Effector CD4-positive, alpha-beta T cell (primary cell): ENCODE results near the gene CYP1A1. TPM values are rescaled to one million over a fixed set of nuclear protein-coding genes. Genes with fewer than 3 reads are reported as not detected.
A peak's percentile ranks its signal among the peaks of the same experiment; 100 is the strongest.
"Not testable (repeated sequence)": the region's sequence is repeated elsewhere in the genome, so short reads cannot be mapped to it uniquely, and the experiment has no call there.

Experiments used
- DNase-seq: peaks from one replicate; pipeline ENCODE4 v3.0.0-alpha.2; 2020
- total RNA-seq: gene quantifications from one replicate; lab custom pipeline; 2026; lab: John Stamatoyannopoulos, UW

Gene CYP1A1, protein sequence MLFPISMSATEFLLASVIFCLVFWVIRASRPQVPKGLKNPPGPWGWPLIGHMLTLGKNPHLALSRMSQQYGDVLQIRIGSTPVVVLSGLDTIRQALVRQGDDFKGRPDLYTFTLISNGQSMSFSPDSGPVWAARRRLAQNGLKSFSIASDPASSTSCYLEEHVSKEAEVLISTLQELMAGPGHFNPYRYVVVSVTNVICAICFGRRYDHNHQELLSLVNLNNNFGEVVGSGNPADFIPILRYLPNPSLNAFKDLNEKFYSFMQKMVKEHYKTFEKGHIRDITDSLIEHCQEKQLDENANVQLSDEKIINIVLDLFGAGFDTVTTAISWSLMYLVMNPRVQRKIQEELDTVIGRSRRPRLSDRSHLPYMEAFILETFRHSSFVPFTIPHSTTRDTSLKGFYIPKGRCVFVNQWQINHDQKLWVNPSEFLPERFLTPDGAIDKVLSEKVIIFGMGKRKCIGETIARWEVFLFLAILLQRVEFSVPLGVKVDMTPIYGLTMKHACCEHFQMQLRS
- total RNA-seq: not detected

GRCh38 chr15:74725225-74725774, at the start of gene CYP1A1:
Gene CYP1A1, minus strand, starts transcription at chr15:74725528. Its CDS starts 2,431 bp downstream, at chr15:74723097.
- peak; percentile 24 for DNase-seq

DNA sequence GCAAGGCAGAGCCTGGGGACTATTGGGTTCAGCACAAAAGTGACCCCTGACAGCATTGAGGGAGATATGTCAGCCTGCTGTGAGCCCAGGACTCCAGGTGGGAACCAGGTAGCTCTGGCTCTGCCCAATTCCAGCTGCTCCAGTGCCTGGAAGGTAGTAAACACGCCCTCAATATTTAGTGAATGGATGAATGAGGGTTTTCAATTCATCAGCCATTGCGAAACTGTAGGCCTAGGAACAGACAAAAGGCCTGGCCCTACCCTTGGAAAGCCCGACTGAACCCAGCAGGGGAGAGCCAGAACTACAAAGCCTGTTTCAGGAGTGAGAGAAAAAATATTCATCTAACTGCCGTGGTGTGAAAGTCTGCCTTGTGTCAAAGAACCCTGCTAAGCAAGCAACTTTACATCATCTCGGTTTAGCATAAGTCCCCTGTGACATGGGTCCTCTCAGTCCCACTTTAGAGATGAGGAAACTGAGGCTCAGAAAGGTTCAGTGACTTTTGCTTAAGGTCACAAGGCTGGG, 48.5 kb upstream of the CYP1A1 start:
- no peak for DNase-seq

GRCh38 chr15:74773329-74773728, 48.0 kb upstream of the CYP1A1 start:
- no peak for DNase-seq

GRCh38 chr15:74770211-74770903, 45.0 kb upstream of the CYP1A1 start:
- no peak for DNase-seq

GRCh38 chr15:74769463-74770025, 44.2 kb upstream of the CYP1A1 start:
- no peak for DNase-seq

DNA sequence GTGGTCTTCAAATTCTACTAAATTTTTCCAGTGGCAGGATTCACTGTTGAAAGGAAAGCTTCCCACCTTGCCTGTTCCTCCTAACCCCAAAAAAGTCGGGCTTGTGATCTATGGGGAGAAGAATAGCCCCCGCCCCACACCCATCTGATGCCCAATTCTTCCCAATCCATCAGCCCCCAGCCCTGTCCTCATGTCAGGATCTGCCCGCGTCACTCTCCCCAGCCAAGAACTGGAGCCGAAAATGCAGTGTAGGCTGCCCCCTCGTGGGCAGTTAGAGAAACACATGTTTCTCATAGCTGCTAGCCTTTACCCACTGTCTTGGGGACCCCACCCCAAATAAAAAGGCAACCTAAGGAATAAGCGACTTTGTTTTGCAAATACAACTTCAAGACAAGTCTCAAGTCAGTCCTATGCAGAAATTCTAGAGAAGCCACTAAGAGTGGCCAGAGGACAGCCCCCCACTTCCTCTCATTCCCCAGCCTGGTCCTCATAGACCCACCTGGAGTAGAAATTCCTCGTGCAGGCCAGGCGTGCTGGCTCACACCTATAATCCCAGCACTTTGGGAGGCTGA, 43.5 kb upstream of the CYP1A1 start:
- peak; percentile 58 for DNase-seq

DNA sequence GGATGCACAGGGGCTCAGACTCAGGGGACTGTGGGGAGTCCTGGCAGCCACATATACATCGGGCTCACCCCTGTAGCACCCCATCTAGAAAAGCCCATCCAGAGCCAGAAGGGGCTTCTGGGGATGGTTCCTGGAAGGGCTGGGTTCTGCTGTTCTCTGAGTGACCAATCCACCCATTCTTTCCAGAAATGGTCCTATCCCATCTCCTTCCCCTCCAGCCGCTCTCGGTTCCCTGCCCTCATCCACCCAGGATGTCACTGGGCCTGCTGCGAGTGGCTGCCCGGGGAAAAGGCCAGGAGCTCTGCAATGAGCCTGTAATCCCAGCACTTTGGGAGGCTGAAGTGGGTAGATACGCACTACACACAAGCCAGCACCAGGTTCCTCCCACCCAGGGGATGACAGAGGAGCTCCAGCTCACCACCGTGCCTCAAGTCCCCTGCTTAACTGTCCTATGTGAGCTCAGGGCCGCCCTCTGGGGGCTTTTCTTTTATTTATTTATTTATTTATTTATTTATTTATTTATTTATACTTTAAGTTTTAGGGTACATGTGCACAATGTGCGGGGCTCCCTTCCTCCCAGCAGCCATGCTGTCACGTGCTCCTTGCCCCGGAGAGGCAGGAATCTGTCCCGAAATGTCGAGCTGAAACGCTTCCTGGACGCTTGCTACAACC, 42.9 kb upstream of the CYP1A1 start:
- DNase-seq: no peak

DNA sequence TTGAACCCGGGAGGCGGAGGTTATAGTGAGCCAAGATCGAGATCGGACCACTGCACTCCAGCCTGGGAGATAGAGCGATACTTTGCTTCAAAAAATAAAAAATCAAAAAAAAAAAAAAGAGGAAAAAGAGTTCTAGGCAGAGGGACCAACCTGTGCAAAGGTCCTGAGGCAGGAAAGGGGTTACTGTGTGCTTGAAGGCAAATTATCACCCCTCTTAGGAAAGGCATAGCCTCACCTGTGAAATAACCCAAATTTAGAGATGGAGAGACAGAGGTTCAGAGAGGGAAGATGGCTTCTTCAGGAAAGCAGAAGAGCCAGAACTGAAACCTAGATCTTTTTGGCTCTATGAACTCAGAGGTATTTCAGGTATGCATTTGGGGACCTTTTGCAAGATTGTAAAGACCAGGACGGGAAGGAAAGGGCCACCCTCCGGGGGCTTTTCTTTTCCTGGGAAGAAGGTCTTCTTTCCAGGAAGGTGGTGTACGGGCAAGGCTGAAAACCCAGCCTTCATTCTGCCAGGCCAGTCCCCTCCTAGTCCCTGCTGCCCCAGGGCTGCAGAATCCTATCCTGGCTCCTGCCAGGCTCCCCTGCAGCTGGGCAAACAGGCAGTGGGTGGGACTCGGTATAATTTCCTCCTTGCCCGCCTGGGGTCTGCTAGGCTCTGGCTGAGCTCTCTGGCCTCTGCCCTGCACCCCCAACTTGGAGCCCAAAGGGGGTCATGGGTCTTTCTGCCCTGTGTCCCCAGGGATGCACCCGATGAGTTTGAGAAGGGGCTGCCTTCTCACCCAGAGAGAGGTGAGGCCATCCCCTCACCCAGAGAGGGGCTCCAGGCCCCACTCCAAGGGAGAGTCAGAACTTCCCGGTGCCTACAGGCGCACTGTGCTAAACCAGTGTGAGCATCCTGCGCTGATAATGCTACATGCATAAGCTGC, 42.1 kb upstream of the CYP1A1 start:
- DNase-seq: no peak

- DNase-seq: no peak
These were observed 38.1 kb upstream of the CYP1A1 start for GRCh38 chr15:74763416-74763815.

DNA sequence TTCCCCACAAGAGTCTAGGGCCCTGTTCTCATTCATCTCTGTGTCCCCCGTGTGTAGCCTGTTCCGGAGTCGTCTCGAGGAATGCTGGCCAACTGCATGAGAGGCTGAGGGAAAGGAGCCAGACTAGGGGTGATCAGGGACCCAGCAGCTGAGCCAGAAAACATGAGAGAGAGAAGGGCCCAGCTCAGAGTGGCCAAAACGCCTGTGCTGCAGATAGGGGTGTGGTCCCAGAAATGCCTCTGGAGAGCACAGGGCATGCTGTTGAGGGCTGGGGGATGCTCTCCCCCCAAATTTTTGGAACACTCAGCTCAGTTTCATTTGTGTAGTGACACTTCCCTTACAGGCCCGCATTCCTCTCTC, 37.4 kb upstream of the CYP1A1 start:
- no peak for DNase-seq

DNA sequence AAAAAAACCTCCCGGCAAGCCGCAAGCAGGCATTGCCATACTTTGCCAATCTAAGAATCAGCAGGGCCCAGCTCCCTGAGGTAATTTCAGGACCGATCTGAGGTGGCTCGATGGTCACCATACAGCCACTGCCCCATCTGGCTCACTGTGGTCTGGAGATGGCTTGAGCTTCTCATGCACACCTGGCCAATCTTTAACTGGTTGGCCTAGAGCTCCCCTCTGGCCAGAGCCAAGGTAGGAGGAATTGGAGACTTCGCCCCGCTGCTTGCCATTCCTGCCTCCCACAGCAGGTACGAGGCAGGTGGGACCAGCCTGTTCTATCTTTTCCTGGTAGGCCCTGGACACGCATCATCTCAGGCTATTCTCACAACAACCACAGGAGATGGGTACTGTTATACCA, 33.4 kb upstream of the CYP1A1 start:
- no peak for DNase-seq

- no peak for DNase-seq
These were observed 29.4 kb upstream of the CYP1A1 start for GRCh38 chr15:74754593-74755215.

DNA sequence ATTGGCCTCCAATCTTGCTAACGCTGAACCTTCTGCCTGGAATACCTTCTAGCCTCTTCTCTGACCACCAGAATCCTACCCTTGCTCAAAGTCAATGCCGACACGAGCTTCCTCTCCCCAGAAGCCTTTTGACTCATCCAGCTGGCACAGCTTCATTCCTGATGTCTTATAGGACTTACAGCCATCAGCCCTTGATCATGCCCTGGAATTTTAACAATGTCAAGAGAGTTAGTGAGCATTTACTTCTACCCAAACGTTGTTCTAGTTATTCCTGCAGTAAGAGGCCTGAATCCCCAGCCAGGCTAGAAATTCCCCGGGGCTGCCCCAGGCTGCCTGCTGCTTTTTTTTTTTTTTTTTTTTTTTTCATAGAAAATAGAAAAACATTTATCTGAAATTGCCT, 27.2 kb upstream of the CYP1A1 start:
- no peak for DNase-seq

DNA sequence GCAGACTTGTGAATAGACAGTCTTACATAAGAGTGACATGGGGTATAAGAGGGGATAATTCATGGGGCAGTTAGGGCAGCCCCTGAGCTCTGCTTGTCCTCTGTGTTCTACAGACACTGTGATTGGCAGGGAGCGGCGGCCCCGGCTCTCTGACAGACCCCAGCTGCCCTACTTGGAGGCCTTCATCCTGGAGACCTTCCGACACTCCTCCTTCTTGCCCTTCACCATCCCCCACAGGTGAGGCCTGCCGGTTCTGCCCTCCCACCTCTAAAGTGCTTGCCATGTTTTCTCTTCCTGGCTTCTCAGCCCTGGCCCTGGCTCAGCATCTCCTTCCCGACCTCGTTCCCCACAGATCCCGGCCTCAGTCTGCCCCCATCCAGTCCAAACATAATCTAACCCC, 26.7 kb upstream of the CYP1A1 start:
- DNase-seq: no peak

DNA sequence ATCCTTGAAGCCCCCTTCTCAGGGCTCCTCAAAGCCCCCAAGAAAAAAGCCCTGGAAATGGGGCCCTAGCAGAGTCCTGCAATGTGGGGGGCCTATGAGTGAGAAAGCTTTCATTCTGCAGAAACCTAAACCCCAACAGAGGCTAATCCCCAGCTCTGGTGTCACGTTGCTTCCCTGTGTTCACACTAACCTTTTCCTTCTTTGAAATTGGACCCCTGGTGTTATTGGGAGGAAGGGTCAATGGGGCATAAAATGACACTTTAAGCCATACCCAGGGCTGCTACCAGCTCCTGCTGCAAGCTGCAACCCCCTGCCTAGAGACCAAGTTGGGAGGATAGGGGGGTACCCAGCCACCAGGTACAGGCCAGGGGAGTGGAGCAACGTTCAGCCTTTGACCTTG, 25.4 kb upstream of the CYP1A1 start:
- DNase-seq: no peak

DNA sequence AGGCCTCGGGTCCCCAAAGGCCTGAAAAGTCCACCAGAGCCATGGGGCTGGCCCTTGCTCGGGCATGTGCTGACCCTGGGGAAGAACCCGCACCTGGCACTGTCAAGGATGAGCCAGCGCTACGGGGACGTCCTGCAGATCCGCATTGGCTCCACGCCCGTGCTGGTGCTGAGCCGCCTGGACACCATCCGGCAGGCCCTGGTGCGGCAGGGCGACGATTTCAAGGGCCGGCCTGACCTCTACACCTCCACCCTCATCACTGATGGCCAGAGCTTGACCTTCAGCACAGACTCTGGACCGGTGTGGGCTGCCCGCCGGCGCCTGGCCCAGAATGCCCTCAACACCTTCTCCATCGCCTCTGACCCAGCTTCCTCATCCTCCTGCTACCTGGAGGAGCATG, 24.5 kb upstream of the CYP1A1 start:
- DNase-seq: no peak

GRCh38 chr15:74748322-74748946, 23.1 kb upstream of the CYP1A1 start, which contains the start of gene CYP1A2:
Gene CYP1A2, plus strand, starts transcription at chr15:74748845. Its CDS starts 894 bp downstream, at chr15:74749739.
- DNase-seq: no peak

DNA sequence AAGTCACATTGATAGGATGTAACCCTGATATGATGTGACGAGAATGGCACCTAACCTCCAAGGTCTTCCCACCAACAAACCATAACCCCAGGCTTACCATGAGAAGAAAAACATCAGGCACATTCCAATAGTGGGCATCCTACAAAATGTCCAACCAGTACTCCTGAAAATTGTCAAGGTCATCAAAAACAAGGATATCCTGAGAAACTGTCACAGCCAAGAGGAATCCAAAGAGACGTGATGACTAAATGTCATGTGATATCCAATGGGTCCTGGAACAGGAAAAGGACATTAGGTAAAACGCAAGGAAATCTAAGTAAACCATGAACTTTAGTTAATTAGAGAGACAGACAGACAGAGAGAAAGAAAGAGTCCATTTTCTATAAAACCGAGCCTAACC, 21.1 kb upstream of the CYP1A1 start:
- no peak for DNase-seq

GRCh38 chr15:74742422-74742821, 17.1 kb upstream of the CYP1A1 start:
- no peak for DNase-seq

DNA sequence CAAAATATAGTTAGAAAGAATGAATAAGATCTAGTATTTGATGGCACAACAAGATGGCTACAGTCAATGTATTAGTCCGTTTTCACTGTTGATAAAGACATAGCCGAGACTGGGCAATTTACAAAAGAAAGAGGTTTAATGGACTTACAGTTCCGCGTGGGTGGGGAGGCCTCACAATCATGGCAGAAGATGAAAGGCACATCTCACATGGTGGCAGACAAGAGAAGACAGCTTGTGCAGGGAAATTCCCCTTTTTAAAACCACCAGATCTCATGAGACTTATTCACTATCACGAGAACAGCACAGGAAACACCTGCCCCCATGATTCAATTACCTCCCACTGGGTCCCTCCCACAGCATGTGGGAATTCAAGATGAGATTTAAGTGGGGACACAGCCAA, 12.9 kb upstream of the CYP1A1 start:
- DNase-seq: not testable (repeated sequence)
